HS-27A (cell line): ENCODE measurements around the gene KCNMA1.

ENCODE experiments used
- DNase-seq: peaks from one replicate; pipeline ENCODE4 v3.0.0-alpha.2; 2012; ENCODE audit warnings: low read depth, missing footprints

KCNMA1 gene

GRCh38 chr10:77109351-77109994, 528.1 kb downstream of the KCNMA1 start:
- DNase-seq: no peak

- no peak for DNase-seq
These were observed 530.9 kb downstream of the KCNMA1 start for GRCh38 chr10:77106676-77107075.

DNA sequence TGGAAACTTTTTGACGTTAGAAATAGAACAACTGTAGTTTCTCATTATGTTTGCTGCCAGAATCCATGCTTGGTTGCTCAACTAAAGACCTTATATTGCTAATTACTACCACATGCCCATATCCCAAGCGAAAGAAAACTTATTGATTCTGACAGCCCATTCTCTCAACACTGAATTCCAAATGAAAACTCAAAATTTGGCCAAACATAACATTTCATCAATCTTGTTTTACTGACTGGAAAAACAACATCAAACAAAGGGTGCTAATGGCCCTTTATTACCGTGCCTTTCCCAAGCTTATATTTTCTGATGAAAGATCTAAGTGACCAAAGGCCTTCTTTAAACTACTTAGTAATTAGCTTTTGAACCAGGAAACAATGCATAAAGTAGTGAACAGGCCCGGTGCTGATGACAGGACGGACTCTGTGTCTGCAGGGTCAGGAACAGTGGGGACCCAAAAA, 531.8 kb downstream of the KCNMA1 start:
- no peak for DNase-seq

- DNase-seq: peak; percentile 17
These were observed 533.1 kb downstream of the KCNMA1 start for GRCh38 chr10:77104459-77104980.

DNA sequence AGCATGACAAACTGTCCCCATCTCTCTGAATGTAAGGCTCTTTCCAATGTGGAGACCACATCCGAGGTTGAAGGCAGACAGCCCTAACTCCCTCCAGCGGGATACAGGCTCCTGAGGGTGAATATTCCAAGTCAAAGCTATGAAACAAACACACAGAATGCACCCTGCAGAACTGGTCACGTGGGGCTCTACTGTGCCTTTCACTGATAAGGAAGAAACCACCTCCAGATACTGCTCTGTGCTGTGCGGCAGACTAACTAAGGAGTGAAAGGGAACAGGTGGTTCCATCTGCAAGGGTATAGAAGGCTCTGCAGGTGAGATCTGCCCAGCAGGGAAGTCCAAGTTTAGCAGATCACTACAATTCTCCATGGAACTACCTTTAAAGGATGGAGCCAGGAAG, 534.4 kb downstream of the KCNMA1 start:
- DNase-seq: no peak

DNA sequence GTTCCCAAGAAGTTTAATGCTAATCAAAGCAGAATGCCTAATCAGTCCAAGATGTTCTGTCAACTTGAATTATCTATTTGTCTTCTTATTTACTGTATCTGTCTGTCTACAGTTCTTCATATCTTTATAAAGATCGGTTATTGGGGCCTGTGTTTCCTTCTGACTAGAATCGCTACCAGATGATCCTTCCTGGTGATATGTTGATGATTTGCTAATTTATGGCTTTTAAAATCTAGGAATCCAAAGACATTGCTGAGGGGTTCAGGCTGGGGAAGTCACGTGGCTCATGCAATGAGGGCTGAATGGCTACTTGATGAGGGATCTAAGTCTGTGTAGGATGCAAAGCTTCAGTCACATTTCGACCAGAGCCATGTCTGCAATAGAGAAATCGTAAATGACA, 536.3 kb downstream of the KCNMA1 start:
- no peak for DNase-seq

- no peak for DNase-seq
These were observed 538.5 kb downstream of the KCNMA1 start for GRCh38 chr10:77099136-77099535.

DNA sequence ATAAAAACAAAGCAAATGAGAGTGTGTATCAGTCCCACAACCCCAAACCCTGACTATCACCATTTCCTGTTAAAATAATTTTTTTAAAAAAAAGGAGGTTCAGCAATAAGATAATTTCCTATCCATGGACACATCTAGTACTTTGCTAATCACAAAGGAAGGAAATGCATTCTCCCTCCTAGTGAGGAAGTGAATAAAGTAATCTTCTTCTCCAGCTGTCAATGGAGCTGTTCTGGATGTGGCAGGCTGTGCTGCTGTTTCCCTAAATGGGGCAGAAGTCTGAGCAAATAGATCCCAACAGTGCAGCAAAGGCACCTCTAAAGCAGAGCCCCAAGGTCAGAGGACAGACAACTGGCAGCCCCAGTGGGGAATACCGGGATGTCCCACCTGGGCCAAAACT, 540.0 kb downstream of the KCNMA1 start:
- DNase-seq: no peak

GRCh38 chr10:77093126-77093525, 544.5 kb downstream of the KCNMA1 start:
- DNase-seq: no peak

- no peak for DNase-seq
These were observed 545.9 kb downstream of the KCNMA1 start for GRCh38 chr10:77091597-77092165.

DNA sequence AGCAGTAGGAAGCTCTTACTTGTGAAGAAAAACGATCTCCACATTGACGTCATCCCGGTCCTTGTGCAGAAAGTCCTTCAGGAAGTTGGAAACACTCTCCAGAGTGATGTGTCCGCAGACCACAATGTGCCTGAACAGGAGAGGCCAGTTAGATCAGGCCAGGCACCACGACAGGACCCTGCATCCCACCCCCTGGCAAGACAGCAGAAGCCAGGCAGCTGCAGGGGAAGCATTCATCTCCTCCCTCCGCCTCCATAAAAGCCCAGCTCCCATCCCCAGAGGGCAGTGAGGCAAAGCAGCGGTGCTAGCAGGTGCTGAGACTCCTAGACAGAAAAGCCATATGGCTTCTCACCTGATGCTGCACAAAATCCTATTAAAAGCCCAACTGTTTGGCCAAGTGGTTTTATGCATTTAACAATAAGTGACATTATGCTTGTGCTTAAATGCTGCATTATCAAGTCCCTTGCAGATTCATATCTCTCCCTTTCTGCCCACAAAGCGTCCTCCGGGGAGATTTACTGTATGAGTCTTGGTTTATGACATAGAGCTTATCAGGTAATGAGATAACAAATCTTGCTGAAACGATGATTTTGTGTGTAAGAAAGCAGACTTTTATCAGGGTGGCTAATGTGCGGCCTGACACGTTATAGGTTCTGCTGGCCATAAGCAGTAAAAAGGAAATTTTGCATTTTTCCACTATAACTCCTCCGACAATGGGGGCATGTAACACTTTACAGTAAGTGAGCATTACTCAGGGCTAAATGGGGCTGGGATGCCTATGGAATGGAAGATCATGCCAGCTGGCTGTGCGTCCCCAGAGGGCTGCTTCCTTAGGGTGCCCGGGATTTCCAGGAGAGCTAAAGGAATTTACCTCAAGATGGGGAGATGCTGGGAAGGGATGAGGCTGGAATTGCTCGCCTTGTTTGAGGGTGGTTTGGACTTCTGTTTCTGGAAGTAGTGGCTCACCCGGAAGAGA, 546.9 kb downstream of the KCNMA1 start:
- no peak for DNase-seq

- DNase-seq: no peak
These were observed 550.2 kb downstream of the KCNMA1 start for GRCh38 chr10:77087366-77087765.

- no peak for DNase-seq
These were observed 551.5 kb downstream of the KCNMA1 start for GRCh38 chr10:77086081-77086480.

- DNase-seq: no peak
These were observed 552.3 kb downstream of the KCNMA1 start for GRCh38 chr10:77085344-77085743.

- DNase-seq: no peak
These were observed 553.0 kb downstream of the KCNMA1 start for GRCh38 chr10:77084431-77085144.

GRCh38 chr10:77082601-77083252, 554.9 kb downstream of the KCNMA1 start:
- DNase-seq: no peak

DNA sequence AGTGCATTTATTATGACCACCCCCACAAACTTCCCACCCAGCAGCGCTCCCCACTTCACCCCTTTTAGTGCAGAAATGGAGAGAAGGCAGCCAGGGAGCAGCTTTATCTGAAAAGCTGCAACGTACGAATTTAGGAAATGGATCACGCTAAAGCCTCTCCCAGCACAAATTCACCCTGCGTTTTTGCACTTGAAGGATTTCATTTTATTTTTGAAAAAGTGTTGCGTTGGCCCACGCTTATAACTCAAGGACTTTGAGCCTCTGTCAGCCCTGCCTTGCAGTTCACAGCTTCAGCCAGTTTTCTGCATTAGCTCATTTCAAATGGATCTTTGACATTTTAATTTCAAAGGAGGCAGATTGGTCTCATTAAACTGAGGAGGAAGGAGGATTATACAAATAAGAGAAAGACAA, 556.1 kb downstream of the KCNMA1 start:
- no peak for DNase-seq

DNA sequence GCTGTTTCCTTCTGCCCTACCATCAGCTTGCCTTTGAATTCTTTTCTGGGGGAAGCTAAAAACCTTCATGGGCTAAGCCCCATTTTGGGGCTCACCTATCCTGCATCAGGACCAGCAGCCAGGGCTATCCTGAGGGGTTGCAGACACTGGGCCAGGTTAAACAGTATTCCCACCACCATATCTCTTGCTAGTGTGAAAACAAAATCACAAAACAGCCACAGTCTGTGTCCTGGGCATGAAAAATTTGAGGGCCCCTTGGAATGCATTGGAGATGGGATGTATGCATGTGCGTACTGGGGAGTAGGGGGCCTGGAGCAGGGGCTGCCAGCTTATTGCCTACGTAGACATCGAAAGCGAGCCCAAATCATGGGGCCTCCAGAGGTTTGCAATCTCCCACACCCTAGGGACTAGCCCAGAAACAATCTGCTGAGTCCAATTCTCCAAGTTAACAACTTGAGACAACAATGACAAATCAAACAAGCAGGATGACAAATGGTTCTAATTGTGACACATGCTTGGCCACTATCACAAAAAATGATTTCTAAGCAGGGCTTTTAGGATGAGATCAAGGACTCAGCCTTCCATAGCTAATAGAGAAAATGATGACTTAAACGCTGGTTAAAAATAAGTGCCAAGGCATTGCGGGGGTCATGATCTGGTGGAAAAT, 557.1 kb downstream of the KCNMA1 start:
- no peak for DNase-seq

GRCh38 chr10:77079592-77080300, 557.9 kb downstream of the KCNMA1 start:
- no peak for DNase-seq

DNA sequence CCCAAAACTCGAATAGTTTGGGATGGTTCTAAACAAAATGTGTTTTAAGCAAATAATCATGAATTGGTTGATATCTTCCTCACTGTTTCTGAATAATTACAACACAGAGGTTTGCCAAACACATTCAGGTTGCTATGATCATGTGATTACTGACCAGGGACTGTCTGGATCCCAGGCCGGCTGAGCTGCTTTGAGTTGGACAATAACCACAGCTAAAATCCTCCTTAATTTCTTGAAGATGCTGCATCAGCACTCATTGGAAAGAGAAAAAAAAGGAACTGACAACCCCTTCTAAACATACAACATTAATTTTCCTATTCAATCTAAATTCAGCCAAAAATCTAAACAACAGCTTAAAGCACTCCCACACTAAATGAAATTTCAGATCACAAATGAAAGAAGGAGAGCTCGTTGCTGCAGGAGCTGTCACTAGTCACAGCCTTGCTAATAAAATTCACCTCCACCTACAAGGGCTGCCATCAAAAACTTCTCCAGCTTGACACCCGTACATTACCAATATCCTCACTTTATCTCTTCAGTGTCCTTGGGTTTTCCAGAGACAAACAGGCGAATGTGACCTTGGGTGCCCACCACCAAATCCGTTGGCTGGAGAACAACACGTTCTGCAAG, 560.2 kb downstream of the KCNMA1 start:
- DNase-seq: no peak
